NCI-H524 (cell line): ENCODE results near the gene ZHX3.
"Not testable (repeated sequence)": the region's sequence is repeated elsewhere in the genome, so short reads cannot be mapped to it uniquely, and the experiment has no call there.

Source experiments
- DNase-seq, 2 experiments: peaks; one replicate each; lab custom pipeline; 2025; lab: John Stamatoyannopoulos, UW

Gene ZHX3

DNA sequence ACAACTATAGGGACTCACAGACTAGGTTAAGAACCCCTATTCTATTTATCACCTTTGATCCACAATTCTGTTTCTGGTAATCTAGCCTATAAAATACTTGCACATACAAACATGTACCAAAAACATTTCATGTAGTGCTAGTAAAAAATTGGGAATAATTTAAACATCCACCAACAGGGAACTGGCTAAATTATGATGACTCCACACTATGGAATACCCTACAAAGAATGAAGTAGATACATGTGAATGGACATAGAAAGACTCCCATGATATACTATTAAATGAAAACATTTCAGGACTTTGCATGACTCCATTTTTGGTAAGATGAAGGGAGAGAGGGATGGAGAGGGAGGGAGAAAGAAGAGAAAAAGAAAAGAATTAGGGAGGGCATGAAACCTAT, 58.2 kb downstream of the ZHX3 start:
- DNase-seq, result no peak

DNA sequence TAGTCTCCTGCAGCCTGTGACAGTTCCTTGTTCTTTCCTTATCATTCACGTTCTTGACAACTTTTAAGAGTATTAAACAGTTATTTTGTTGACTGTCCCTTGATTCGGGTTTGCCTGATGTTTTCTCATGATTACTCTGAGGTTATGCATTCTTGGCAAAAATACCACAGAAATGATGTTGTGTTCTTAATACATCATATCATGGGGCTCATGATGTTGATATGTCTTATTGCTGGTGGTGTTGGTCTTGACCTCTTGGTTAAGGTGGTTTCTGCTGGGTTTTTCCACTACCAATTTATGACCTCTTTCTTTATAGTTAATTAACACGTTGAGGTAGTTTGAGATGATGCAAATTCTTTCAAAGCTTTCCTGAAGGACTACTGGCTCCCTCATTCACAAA, 59.1 kb downstream of the ZHX3 start:
- no peak for DNase-seq

DNA sequence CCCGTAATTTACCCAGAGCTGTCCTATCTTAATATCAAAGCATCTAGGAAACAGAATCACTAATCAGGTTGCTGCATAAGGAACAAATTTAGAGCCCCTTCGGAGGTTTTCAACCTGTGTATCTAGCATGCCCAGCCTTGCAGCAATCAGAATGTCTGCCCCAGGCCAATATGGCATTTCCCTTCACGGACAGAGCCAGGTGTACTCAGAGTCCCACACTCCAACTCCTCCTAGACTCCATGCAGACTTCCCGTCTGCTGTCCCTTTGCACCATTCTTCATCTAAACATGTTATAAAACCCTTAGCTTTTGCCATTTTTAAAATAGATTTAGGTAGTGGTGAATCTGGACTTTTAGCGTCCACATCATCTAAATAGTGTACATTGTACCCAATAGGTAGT, 61.0 kb downstream of the ZHX3 start:
- DNase-seq, result no peak

DNA sequence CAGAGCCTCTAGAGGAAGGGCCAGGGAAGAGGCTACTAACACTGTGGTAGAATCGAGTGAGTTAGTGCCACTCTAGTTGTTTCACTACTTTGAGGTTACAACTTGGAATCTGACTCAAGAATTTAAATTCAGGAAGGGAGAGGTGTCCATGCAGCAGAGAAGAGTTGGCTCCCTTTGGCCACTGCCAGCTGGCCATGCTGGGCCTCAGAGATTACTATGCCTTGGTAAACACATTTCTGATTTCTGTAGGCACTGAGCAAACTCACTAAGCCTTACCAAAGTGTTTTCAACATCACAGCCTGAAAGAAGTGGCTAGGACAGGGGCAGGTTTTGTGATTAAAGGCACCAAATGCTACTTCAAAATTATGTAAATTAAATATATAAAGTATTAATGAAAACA, 61.9 kb downstream of the ZHX3 start:
- no peak for DNase-seq

DNA sequence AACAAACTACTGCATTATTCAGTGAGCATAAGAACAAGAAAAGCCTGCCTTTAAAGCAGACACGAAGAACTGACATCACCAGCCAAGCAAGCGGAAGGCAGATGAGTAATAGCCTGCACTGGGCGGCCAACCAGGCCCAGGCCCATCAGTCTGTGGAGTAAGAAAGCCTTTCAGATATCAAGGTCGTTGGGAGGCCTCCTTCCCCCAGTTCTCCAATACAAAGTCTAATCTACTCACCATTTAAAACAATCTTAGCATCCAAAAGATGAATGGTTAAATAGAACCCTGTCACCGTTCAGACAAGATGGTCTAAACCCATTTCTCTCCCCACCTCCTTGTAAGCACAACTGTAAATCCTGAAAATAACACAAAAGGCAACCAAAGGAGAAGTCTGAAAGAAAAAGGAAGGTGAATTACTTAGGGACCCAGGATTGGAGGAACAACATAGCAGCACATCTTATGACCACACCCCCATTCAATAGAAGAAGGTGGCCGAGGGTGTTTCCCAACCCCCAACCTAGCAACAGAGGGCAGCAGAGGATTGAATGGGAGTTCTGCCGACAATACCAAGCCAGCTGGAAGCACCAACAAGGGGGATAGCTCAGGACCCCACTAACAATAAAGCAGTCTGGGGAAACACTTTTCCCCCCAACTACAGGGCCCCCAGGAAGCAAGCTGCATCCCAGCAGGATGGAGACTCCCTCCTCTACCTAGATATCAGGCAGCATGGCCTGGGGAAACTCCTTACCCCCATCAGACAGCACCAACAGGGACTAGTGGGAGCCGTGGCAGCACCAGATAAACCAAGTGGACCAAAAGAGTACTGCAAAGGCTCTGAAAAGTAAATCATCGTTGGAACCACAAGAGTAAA, 67.9 kb downstream of the ZHX3 start:
- peak in 1 of 2 experiments; percentile 28 for DNase-seq

DNA sequence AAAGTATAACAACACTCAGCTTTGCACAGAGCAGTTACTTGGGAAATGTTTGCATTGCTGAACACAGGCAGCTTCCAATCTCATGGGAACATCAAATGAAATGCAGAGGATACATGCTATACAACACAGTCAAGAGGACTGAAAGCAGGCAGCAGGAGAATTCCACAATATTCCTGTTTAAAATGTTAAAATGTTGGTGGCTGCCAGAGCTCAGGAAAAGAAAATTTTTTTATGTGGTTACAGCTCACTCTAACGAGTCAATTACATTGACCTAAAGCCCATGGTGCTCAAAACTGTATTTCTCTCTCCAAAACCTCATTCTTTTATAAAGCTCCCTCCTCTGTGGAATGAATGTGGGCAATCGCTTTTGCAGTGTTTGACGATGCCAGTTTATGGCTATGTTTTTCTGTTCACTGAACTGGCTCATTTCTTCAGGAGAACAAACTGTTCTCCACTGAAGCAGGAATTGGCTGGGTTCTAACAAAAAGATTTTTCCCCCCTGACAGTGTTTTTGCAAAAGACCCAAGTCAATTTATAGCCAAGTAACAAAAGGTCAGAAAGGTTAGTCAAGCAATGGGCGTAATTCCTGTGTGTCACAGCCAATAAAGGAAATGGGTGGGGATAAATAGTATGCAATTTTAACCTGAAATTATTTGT, 69.0 kb downstream of the ZHX3 start:
- no peak for DNase-seq

DNA sequence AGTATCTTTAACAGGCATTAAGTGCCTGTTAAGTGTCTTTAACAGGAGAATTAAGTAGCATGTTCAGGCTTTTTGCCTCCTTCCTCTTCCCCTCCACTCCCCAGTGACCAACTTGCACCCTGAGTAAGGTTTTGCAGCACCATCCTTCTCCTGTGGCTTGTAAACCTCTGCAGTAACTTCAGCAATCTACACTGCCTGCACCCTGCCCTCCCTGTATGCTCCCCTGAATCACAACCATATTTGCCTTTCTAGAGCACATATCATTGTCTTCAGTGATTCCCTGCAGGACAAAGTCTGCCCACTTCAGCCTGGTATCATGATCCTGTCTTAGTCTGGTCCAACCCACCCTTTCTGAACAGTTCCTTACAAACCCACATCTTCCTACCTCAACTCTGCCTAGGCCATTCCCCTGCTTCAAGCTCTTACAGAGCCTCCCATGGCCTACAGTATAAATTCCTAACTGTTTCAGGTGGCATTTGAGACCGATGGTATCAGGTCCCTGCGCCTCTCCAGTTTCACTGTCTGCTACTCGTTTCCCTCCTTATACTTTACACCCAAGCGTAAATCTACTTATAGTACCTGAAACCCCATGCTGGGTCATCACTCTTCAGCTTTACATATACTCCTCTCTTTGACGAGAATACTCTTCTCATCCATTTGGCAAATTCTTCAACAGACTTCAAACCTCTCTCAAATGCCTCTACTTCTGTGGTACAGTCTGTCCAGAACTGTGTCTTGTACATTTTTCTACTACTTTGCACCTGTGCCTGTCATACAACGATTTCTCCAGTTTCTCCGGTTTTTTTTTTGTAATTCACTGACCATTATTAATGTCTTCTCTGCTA, 69.8 kb downstream of the ZHX3 start:
- no peak for DNase-seq

DNA sequence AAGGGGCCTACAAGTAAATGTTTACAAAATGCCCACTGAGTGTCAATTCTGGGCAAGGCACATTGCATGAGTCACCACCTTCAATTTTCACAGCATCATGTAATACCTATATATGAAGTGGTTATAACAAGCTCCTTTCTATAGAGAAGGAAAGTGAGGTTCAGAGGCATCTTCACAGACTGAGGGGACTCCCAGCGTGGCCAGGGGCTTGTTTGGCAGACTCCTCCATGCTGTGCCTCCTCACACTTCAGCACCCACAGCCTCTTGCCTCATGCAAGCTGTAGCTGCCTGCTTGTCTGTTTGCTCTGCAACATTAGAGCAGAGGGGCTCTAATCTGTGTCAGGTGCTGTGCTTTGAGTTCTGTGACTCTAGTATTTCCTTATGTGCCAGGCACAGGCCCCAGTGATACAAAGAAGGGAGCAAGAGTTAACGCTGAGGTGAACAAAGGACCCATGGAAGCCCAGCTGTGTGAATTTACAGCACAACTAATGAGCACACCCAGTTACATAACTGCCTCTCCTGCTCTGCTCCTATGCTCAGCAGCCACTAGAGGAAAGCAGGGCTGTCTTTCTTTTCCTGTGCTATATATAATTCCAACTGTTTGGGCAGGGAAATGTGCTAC, 72.3 kb downstream of the ZHX3 start:
- DNase-seq, result no peak

DNA sequence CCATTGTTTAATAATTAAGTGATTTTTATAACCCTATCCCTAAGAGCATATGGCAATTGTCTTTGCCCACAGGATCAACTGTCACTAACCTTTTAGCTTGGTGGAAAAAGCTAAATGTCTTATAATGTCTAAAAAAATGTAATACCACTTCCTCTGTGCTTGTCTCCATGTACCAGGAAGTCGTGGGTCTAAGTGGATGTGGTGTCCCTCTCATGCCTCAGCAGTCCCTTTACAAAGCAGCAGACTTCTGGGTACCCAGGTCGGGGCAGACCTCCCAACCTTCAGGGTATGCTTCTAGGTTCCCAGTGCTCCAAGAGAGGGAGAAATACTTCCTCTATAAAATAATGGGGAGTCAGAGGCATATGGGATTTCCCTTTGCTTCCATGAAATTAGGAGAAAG, 74.7 kb downstream of the ZHX3 start:
- no peak for DNase-seq

DNA sequence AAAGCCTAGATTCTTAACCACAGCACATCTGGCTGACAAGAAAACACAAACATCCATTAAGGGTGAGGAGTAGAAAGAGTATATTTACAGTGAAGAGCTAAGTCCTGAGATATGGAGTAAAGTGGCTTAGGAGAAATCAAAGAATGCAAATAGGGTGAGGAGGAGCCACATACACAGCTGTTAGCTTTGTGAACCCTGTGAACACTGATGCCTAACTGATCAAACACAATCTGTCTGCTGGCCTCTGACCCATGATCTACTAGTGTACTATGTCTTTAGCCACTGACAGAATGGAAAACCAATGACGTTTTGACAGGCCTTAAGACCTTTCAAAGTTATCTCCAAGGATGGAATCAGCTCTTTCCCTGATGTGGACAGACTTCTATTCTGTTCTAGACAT, 75.2 kb downstream of the ZHX3 start:
- no peak for DNase-seq

DNA sequence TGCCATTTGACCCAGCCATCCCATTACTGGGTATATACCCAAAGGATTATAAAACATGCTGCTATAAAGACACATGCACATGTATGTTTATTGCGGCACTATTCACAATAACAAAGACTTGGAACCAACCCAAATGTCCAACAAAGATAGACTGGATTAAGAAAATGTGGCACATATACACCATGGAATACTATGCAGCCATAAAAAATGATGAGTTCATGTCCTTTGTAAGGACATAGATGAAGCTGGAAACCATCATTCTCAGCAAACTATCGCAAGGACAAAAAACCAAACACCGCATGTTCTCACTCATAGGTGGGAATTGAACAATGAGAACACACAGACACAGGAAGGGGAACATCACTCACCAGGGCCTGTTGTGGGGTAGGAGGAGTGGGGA, 80.3 kb downstream of the ZHX3 start:
- not testable (repeated sequence) for DNase-seq

DNA sequence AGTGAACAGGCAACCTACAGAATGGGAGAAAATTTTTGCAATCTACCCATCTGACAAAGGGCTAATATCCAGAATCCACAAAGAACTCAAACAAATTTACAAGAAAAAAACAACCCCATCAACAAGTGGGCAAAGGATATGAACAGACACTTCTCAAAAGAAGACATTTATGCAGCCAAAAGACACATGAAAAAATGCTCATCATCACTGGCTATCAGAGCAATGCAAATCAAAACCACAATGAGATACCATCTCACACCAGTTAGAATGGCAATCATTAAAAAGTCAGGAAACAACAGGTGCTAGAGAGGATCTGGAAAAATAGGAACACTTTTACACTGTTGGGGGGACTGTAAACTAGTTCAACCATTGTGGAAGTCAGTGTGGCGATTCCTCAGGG, 80.7 kb downstream of the ZHX3 start:
- not testable (repeated sequence) for DNase-seq

DNA sequence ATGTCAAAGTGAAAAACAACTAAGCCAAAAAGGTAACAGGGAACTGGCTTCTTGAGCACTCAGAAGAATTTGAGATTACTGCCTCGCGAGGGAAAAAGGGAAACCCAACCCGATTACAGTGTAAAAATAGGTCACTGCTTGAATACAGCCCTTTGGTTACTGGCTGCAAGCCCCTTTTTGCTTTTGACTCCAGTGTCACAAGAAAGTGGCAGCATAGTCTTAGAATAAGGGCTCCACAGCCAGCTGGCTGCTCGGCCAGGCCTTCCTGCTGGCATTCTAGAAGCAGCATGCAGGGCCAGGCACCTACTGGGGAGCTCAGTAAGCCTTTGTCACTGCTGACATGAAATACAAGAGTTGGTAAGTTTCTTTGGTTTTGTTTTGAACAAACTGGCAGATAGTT, 83.0 kb downstream of the ZHX3 start:
- no peak for DNase-seq

DNA sequence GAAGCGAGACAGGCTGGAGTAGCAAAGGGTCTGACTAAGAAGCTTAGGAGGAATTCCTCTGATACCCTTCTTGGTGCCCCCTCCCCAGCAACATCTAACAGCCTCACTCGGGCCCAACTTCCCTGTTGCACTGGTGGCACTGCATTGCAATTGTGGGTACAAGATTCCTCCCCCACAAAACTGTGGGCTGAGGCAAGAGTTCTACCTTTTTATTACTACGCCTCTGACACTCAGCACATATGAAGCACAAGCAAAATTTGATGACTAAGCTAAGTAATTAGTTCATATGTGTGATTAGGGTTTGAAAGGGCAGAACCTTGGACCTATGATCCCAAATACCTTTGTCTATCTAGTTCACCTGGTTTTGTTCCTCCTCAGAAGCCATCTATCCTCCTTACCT, 83.5 kb downstream of the ZHX3 start:
- no peak for DNase-seq

DNA sequence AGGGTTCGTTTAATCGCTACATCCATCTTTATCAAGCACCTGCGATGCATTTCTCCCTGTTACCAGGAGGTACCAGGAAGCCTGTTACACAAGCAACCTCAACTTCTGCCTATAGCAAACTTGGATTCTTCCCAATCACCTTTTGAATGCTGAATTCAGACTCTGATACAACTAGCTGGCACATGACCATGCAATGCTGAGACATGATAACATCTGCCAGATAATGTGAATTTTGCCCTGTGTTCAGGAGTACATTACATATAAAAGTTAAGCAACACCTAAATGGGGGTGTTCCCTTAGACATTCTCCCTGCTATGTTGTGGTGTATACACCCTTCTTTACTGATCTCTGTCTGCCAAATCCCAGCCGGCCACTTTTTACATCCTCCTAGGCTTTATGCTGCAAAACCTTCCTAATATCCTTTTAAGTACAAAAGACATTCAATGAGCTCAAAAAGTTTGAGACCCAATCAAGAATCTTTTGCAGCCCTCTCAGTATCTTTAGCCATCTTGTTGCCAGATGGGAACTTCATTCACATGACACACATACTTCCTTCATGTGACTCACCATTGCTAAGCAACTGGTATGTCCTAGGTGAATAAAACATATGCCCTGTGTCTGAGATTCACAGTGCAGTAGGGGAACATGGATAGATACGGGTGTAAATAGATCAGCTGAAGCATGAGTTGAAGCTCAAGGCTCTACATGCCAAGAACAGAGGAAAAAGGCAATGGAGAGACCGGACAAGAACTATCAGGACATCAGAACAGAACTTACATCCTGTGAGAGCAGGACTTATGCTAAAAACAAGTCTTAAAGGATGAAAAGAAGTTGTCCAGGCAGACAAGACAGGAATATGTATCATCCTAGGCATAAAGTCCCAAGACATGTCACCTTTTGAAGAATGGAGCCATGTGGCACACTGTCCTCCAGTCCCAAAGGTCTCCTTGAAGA, 84.3 kb downstream of the ZHX3 start:
- peak in 1 of 2 experiments; percentile 14 for DNase-seq

DNA sequence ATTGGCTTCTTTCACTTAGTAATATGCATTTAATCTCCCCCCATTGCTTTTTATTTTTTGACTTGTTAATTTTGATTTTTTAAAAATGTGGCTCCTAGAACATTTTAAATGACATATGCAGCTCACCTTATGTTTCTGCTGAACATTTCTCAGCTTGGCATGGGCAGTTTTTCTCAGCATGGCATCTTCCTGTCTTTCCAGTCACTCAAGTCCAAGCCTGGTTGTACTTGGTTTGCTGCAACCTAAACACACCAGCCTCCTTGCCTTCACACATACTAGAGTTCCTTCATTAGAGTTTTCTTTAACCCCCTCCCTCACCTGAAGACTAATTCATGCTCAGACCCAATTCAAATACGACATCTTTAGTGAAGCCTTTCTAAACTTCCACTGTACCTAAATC, 86.4 kb downstream of the ZHX3 start:
- DNase-seq, result no peak

DNA sequence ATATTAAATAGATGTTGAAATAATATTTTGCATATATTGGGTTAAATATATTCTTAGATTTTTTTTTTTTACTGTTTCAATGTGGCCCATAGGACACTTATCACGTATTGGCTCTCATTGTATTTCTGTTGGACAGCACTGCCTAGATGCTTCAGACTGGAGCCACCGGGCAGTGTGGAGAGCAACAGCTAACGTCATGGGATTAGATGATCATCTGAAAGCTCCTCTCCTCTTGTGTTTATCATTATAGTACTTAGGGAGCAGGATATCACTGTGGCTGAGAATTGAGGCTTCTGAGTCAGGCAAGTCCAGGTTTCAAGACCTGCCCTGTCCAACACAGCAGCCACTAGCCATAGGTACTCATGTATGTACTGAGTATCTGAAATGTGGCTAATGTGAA, 87.4 kb downstream of the ZHX3 start:
- DNase-seq, result no peak

DNA sequence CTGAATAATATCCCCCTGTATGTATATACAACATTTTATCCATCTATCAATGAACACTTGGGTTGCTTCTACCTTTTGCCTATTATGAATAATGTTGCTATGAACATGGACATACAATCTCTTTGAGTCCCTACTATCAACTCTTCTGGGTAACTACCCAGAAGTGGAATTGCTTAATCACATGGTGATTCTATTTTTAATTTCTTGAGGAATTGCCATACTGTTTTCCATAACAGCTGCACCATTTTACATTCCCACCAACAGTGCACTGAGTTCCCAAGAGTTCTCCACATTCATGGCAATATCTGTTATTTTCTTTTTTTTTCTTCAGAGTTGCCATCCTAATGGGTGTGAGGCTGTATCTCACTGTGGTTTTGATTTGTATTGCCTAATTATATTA, 88.3 kb downstream of the ZHX3 start:
- DNase-seq, result no peak

DNA sequence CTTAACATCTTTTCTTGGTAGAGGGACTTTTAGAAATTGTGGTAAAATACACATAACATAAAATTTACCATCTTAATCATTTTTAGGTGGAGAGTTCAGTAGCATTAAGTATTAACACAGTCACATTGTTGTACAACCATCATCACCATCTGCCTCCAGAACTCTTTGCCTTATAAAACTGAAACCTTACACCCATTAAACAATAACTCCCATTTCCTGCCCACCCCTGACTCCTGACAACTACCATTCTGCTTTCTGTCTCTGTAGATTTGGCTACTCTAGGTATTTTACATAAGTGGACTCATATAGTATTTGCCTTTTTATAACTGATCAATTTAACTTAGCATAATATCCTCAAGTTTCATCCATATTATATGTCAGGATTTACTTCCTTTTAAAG, 88.7 kb downstream of the ZHX3 start:
- peak in 1 of 2 experiments; percentile 45 for DNase-seq

DNA sequence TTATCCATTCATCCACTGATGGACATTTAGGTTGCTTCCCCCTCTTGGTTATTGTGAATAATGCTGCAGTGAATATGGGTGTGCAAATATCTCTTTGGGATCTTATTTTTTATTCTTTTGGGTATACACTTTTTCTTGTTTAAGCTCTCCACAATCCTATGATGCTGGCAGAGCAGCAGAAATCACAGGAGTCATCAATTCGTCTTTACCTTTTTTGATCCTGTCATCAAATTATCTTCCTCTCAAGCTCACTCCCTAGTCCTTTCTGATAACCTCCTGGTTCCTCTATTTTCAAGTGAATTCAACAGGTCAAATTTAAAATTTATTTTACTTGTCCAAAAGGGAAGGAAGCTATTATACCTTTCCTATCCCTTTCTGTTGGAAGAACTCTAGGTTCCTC, 91.1 kb downstream of the ZHX3 start:
- DNase-seq, result no peak

DNA sequence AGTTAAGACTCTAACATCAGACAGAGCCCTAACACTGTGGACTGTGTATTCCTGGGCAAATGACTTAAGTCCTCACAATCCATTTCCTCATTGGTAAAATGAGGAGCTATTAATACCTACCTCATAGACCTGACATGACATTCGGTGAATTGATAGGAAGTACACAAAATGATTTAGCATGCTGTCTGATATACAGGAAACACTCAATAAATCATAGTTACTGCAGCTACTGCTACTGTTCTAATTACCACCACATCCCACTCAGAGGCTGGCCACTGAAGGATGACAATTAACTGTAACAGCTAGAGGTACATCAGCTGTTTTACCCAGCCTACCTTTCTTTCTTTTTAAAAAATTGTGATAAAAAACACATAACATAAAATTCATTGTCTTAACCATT, 92.4 kb downstream of the ZHX3 start:
- DNase-seq, result no peak
